ENCODE results near the gene LY6G6C. TPM values are rescaled to one million over a fixed set of nuclear protein-coding genes. Genes with fewer than 3 reads are reported as not detected.

LY6G6C gene
- polyA plus RNA-seq, 4 donors: 0.45 to 0.74 (median 0.63) TPM; not detected in 1

DNA sequence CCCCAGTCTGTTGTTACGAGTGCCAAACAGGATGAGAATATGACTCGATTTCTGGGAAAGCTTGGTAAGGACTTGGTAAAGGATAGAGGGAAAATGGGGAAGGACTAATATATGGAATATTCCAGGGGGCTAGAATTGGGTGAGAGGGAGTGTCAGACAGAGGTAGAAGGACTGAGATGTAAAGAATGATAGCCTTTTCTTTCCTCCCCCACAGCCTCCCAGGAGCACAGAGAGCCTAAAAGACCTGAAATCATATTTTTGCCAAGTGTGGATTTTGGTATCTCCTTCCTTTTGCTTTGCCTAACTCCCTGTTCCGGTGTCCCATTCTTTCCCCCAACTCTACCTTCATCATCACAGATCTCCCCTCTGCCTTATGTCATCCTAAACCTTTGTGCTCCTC is 21.3 kb upstream of the LY6G6C start:
- DNase-seq (ENCODE audit: low read depth in 4 of 4, low spot score in 3 of 4): no peak

DNA sequence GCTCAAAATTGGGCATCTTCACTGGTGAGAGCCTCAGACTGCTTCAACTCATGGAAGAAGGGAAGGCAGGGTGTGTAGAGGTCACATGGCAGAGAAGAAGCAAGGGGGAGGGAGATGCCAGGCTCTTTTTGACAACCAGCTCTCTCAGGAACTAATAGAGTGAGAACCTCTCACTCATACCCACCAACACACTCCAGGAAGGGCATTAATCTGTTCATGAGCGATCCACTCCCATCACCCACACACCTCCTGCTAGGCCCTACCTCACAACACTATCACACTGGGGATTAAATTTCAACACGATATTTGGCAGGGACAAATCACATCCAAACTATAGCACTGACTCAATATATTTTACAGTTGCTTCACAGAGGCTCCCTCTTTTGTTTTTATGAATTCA is 20.3 kb upstream of the LY6G6C start:
- DNase-seq (ENCODE audit: low read depth in 4 of 4, low spot score in 3 of 4): no peak

DNA sequence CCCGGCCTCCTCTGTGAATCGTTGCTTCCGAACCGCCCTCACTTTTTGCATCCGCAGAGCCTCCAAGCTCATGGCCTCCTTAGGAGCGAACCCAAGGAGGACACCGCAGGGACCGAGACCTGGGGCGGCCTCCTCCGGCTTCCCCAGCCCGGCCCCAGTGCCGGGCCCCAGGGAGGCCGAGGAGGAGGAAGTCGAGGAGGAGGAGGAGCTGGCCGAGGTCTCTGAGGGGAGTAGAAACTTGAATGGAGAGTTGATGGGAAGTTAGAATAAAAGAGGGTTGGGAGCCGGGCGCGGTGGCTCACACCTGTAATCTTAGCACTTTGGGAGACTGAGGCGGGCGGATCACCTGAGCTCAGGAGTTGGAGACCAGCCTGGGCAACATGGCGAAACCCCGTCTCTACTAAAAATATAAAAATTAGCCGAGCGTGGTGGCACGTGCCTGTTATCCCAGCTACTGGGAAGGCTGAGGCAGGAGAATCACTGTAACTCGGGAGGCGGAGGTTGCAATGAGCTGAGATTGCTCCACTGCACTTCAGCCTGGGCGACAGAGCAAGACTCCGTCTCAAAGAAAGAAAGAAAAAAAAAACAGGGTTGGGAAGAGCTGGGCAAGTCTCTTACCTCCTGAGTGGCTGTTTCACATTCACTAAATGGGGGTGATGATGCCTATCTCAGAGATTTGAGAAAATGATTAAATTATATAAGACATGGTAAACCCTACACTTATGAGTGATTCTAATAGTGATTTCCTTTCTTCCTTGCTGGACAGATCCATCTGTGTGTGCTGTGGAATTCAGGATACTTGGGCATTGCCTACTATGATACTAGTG is 19.1 kb upstream of the LY6G6C start:
- DNase-seq (ENCODE audit: low read depth in 4 of 4, low spot score in 3 of 4): no peak

DNA sequence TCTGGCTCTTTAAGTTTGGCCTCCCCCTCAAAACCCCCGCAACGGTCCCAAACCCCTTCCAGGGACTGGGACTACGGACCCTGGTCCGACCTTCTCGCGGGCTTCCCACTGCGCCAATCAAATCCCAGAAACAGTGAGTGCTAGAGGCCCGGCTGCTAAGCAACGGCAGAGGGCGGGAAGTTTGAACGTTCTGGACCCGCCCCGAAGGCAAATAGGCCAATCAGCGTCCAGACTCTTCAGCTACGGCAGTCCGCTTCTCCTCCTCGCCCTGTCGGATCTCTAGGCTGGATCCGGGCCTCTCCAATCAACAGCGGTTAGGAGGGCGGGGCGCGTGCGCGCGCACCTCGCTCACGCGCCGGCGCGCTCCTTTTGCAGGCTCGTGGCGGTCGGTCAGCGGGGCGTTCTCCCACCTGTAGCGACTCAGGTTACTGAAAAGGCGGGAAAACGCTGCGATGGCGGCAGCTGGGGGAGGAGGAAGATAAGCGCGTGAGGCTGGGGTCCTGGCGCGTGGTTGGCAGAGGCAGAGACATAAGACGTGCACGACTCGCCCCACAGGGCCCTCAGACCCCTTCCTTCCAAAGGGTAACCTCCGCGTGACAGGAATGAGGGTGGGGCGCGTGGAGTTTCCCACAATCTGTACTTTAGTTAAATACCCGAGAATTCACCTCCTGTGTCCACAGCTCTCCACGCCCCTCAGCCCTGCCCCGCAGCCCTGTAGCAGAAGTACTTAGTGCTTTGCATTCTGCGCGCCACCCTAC is 18.3 kb upstream of the LY6G6C start, which contains the start of gene MSH5:
MSH5 (plus strand) TSS at position 367 of the 758 bp plus-strand sequence. CDS start 462 bp downstream, outside the sequence.
- peak; percentile 98 to 99 (median 99) for DNase-seq (ENCODE audit: low read depth in 4 of 4, low spot score in 3 of 4)

DNA sequence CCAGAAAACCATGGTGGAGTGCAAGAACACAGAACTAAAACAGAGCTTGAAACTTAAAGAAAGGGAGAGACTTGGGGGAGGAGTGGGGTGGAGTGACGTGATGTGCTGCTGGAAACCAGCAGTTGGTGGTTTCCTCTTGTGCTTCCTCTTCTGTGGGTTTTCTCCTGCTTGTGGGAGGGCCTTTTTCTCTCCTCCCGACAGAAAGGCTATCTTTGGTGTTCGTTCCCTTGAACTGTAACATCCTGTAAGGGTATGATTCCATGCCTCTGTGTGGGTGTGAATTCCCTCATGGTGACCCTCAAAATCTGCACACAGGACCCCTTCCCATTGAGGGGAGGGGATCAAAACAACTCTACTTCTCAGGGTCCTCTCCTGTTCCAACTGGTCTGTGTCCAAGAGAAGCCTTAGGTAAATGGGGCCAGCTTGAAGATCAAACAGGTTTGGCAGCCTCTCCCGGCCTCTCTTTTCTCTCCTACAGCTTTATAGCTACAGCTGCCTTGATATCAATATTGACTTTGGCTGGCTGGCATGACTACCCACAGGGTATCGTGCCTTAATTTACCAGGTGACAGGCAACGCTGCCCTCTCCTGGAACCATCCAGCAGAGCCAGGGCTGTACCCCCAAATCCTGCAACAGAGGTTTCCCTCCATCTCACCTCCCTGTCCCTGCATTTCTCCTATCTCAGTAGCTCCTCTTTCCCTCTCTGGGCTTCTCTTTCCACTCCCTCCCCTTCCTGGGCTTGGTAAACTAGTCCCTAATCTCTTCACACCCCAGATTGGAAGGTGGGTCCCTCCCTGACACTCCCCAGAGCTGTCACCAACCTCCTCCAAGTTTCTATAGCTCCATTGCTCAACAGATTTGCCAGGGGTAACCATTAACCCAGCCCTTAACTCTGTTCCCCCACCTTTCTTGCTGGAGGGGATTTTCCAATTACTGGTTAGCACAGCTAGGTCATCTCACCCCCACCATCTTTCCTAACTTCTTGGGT is 16.7 kb upstream of the LY6G6C start:
- DNase-seq (ENCODE audit: low read depth in 4 of 4, low spot score in 3 of 4): peak in 1 of 4 donors; percentile 72

DNA sequence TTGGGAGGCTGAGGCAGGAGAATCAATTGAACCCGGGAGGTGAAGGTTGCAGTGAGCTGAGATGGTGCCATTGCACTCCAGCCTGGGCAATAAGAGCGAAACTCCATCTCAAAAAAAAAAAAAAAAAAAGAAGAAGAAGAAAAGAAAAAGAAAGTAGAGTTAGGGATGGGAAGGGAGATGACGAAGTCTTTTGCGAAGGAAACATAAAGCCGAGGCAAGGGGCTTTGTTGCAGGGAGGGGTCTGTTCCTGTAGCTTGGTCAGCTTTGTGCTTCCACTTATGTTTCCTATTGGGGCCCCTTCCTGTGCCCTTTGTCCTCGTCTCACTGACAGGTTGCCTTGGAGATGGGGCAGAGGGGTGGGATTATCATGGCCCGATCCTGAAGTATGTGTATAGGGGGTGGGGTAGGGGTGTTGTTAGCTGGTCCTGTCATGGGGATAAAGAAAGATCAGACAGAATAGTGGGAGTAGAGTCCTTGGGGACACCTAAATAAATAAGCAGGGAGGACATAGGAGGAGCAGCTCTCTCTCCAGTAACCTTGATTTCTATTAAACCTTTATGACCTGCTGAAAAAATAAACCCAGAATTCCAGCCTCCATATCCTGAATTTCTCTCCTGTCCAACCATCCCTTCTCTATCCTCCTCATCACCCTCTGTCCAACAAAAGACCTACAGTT is 15.9 kb upstream of the LY6G6C start:
- DNase-seq (ENCODE audit: low read depth in 4 of 4, low spot score in 3 of 4): peak in 1 of 4 donors; percentile 65

DNA sequence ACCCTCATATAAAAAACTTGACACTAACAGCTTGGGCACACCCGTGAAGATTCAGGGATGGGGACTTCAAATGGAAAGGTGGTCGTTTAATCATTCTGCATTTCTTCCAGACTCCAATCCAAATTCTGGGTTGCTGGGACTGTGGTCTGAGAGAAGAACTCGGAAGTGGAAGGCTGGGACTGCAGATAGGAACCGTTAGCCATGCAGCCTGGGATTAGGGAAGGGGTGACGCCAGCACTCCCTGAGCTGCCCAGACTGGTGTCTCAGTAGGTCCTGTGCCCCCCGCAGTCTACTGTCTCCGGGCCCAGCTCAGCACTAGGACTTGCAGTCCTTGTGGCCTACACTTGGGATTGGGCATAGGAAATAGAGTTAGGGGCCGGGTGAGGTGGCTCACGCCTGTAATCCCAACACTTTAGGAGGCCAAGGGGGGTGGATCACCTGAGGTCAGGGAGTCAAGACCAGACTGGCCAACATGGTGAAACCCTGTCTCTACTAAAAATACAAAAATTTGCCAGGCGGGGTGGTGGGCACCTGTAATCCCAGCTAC is 15.3 kb upstream of the LY6G6C start:
- DNase-seq (ENCODE audit: low read depth in 4 of 4, low spot score in 3 of 4): no peak

DNA sequence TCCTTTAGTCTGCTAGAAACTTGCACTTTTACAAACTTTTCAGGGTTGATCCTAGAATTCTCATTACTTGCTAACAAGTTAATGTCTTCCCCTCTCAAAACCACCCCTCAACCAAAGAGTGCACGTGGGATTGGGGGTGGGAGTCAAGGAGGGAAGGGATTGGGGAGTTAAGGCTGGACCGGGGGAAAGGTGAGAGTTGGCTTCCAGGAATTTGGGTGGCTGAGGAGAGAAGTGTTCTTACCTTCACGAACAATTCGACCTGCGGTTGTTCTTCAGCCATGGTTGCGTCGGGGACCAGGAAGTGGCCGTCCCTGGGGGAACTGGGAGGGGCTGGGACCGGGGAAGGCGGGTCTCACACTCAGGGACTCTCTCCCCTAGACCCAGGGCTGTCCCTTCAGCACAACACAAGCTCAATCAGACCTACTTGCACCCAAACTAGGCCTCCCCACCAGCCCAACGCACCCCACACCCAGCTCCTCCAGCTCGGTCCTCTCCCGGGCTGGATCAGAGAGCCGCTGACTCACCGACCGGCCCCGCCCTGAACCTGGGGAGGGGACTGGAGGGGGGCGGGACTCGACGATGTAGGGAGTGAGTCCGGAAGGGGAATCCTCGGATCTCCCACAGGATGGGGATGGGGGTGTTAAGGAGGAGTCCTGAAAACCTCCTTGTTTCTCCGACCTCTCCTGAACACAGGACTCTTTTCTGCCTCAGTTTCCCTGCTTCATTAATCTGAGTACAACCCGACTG is 14.6 kb upstream of the LY6G6C start, which contains the start of gene CLIC1:
CLIC1 (minus strand) TSS at position 510 of the 747 bp plus-strand sequence; CDS start at position 280, 230 bp downstream.
- DNase-seq (ENCODE audit: low read depth in 4 of 4, low spot score in 3 of 4): peak in 1 of 4 donors; percentile 54

DNA sequence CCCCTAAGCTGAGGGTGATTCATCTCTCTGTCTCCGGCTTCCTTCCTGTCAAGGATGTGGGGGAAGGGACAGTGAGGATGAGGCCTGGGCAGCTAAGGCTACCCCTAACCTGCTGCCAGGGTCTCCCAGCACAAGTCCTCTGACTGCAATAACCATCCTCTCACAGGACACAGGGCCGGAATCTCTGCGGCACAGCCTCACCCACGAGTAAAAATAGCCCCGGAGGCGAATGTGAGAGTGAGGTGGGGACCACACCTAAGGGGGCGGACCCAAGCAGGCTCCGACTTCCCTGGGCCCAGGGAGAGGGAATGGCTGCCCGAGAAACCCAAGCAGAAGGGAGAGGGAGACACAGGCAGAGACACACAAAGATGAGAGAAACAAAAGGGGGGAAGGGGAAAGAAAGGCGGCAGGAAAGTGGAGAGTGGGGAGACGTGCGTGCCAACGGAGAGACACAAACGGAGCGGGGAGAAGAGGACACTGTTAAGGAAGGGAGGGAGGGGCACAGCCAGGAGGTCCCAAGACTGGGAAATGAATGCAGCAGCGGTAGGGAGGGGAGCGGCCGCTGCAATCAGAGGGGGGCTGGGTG is 13.4 kb upstream of the LY6G6C start:
- peak in 1 of 4 donors; percentile 39 for DNase-seq (ENCODE audit: low read depth in 4 of 4, low spot score in 3 of 4)

DNA sequence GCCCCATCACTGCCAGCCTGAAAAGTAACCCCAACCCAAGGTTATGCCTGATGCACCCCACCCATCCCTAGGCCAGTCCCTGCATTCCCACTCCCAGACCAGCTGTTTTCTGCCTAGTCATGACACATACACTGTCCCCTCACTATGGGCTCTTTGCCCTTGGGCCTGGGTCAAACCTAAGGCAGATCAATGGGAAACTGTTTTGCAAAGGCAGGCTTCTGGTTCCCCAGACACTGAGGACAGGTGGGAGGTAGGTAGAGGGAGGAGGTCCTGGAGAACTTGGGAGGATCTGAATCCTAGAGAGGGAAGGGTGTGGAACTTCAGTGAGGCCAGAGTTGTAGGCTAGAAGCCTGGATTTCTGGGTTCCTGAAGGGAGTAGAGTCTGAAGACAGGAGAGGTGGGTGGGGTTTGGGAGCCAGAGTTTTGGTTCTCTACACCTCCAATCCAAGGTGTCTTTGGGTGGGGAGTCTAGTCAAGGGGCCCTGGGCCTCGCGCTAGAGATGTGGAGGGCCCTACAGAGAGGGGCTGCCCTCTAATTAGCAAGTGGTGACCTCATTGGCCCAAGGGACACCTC is 12.8 kb upstream of the LY6G6C start:
- no peak for DNase-seq (ENCODE audit: low read depth in 4 of 4, low spot score in 3 of 4)

DNA sequence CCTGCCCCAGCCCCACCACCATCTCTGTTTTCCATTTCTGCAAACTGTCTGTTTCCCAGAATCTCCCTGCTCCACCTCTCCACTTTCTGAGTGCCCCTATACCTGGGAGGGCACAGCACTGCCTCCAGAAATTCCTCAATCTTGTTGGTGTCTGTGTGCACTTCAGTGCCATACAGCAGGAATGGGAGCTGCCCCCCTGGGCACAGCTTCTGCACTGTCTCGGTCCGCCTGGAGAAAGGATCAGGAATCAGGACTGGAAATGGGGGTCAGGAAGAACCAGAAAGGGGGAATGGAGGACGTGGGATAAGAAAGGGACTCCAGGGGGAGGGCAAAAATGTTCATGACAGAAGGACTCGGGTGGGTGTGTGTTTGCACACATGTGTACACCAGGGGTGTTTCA is 12.2 kb upstream of the LY6G6C start:
- DNase-seq (ENCODE audit: low read depth in 4 of 4, low spot score in 3 of 4): no peak

DNA sequence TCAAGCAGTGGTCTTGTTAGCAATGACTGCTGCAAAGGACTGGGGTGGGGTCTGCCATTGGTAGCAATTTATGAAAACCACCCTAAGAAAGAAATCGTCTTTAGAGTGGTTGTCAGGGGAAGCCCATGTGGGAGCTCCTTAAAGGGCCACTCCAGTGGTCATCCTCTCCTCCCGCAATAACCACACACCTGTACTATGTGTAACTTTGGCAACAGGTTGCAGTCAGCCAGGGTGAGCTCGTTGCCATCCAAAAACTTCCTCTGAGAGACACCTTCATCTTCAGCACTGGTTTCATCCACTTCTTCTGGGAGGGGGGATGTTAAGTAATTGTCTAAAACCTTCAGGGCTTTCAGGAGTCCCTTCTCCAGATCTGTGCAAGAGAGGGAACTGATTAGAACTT is 10.5 kb upstream of the LY6G6C start:
- DNase-seq (ENCODE audit: low read depth in 4 of 4, low spot score in 3 of 4): no peak

DNA sequence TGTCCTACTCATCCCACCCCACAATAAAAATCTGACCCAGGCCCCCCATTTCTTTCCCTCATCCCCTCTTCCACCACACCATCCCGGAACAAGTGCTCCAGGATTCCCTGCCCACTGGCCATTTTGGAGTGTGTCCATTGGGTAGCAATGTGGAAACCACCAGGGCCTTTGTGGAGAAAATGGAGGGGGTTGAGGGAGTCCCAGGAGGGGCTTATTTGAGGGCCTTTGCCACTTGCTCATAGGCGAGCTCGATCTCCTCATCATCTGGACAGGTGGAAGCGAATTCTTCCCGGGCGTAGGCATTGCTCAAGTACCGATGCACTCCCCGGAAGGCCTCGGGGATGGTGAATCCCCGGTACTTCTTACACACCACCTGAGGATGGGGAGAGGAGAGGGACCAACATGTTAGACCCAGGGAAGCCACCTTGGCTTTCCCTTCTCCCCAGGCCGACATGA is 9.1 kb upstream of the LY6G6C start:
- no peak for DNase-seq (ENCODE audit: low read depth in 4 of 4, low spot score in 3 of 4)

DNA sequence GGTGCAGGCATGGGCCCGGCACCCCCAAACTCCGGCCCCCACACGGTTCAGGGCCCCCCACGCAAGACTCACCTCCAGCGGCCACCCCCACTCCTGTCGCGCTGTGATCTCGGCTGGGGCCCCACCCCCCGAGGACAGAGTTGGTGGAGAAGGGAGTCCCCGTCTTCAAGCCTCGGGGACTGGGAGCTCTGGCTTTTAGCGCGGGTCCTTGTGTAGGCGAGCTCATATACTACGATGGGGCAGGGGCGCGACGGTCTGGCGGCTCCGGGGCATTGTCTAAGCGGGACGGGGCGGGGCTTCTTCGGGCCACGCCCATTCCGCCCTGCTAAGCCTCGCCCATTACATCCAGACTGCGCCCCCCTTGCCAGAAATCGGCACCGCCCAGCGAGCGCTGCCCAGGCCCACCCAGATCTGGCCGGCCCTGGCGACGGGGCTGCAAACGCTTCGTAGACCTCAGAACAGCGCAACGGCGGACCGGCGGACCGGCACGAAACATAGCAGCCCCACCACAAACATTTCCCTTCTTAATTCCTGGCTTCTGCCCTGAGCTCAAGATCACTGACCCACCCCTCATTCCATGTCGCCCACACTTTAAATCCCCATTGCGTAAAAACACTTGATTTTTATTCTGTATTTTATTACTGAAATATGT is 8.6 kb upstream of the LY6G6C start:
- DNase-seq (ENCODE audit: low read depth in 4 of 4, low spot score in 3 of 4): peak in 3 of 4 donors; percentile 82 to 87 (median 85)

DNA sequence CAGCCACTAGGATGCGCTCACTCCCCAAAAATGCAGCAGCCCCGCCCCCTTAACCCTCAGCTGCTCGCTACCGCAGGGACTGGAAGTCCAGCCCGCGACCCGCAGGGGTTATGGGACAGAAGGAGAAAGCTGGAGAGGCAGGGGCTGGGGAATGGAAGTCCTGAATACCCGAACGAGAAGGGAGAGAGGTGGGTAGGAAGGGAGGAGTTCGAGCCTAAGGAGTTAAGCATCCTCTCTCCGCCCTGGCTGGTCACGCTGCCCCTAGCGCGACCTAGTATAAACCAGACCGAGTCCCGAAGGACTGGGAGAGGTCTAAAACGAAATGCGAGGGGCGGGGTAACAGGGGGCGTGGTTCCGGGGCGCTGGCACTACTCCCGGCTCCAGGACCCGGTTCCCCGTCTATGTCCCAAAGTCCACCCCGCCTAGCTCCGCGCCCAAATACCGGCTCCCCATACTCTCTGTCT is 8.0 kb upstream of the LY6G6C start:
- peak in 3 of 4 donors; percentile 85 to 89 (median 87) for DNase-seq (ENCODE audit: low read depth in 4 of 4, low spot score in 3 of 4)

DNA sequence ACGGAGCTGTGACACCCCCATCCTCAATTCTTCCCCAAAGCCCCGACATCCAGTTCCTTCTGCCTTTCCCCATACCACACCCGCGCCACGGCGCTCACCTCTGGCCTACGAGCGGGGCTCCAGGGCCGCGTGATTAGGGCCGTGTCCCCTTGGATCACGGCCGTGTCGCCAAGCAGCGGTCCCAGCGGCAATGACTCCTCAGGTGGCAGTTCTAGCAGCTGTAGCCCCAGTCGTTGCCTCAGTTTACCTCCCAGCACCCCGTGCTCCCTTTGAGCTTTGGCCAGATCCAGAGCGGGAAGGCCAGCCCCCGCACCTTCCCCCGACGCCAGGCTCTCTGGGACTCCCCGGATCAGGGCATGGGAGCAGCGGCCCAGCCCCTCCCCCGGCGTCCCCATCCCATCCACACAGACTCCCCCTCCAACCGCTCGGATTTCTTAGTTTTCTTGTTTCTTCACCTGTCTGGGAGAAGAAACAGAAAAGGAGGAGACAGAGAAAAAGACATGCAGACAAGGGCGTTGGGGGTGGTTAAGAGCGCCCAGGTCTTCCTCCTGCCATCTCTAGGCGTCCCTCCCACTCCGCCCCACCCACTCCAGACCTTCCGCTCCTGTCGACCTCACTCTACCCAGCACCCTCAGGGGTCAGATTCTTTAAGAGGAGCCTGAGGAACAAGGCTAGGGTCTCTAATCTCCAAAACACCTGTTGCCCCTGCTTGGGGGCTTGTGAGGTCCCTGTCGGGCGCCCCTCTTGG is 7.4 kb upstream of the LY6G6C start, which contains the start of gene DDAH2:
DDAH2 (minus strand) TSS at position 533 of the 748 bp plus-strand sequence; CDS start at position 395, 138 bp downstream.
- no peak for DNase-seq (ENCODE audit: low read depth in 4 of 4, low spot score in 3 of 4)

Data from left renal pelvis (tissue), 4 donors.